HEK293 (cell line): ENCODE results near the gene ZC3H7B.
A peak's percentile ranks its signal among the peaks of the same experiment; 100 is the strongest.

Experiments used
- CTCF ChIA-PET: fragments of 350-600 bp; formaldehyde crosslinking; extraction: SDS; loops from one replicate; lab custom pipeline; 2021; ENCODE audit warnings: antibody characterized with exemption; lab: Yijun Ruan, JAX
- POLR2A ChIA-PET: fragments of 300-600 bp; formaldehyde crosslinking; extraction: SDS; loops from one replicate; lab custom pipeline; 2020; ENCODE audit warnings: antibody characterized with exemption, inconsistent platforms; lab: Yijun Ruan, JAX
- H3K27ac ChIP-seq: fragments of 200-500 bp; sonication (Bioruptor generic); 2 replicates; pipeline ENCODE4 v1.5.1; 2014; ENCODE audit warnings: low read depth, low read length, control low read depth, inconsistent platforms; ENCODE audit errors: extremely low read depth
- H3K36me3 ChIP-seq, 2 experiments: fragments of 200-500 bp in 1 of 2; sonication (Bioruptor generic) in 1 of 2; 1 replicate in 1 of 2; 2 replicates in 1 of 2; pipeline ENCODE4 v1.5.1; 2014 to 2017; ENCODE audit warnings: inconsistent platforms in 2 of 2, low read length in 2 of 2; ENCODE audit not compliant: control insufficient read depth in 2 of 2, insufficient read depth in 1 of 2
- H3K4me1 ChIP-seq: fragments of 200-500 bp; sonication (Bioruptor generic); 2 replicates; pipeline ENCODE4 v1.5.1; 2014; ENCODE audit warnings: mild to moderate bottlenecking, low read length, inconsistent platforms; ENCODE audit not compliant: control insufficient read depth, insufficient read depth
- H3K4me3 ChIP-seq: 2 replicates; pipeline ENCODE4 v1.5.1; 2011; ENCODE audit warnings: low read depth, mild to moderate bottlenecking, control low read depth, low read length, moderate library complexity
- H3K9me3 ChIP-seq: fragments of 200-500 bp; sonication (Bioruptor generic); 2 replicates; pipeline ENCODE4 v1.5.1; 2014; ENCODE audit warnings: low read depth, low read length, inconsistent platforms; ENCODE audit not compliant: control insufficient read depth, insufficient read depth
- HOXD13 ChIP-seq: sonication (generic); formaldehyde crosslinking; IDR thresholded peaks from 2 replicates; pipeline ENCODE4 v1.8.0; 2022; ENCODE audit warnings: missing genetic modification reagents, borderline replicate concordance
- IKZF3 ChIP-seq: fragments of 450-650 bp; IDR thresholded peaks from 2 replicates; pipeline ENCODE4 v1.5.0; 2018; ENCODE audit warnings: missing biosample characterization, mild to moderate bottlenecking, missing genetic modification characterization, moderate library complexity
- OVOL3 ChIP-seq: fragments of 450-650 bp; formaldehyde crosslinking; IDR thresholded peaks from 2 replicates; pipeline ENCODE4 v1.5.1; 2016; ENCODE audit warnings: missing biosample characterization, missing genetic modification characterization
- SP2 ChIP-seq: fragments of 450-650 bp; formaldehyde crosslinking; IDR thresholded peaks from 2 replicates; pipeline ENCODE4 v1.5.1; 2016; ENCODE audit warnings: missing biosample characterization, missing genetic modification characterization
- YY1 ChIP-seq: fragments of 450-650 bp; formaldehyde crosslinking; IDR thresholded peaks from 2 replicates; pipeline ENCODE4 v1.5.1; 2018; ENCODE audit warnings: missing biosample characterization, missing genetic modification characterization
- YY2 ChIP-seq: fragments of 450-650 bp; formaldehyde crosslinking; IDR thresholded peaks from 2 replicates; pipeline ENCODE4 v1.5.1; 2016; ENCODE audit warnings: missing biosample characterization, missing genetic modification characterization
- ZBTB11 ChIP-seq: fragments of 450-650 bp; formaldehyde crosslinking; conservative IDR thresholded peaks from 2 replicates; pipeline ENCODE4 v1.5.1; 2016; ENCODE audit warnings: low read depth, missing biosample characterization, missing genetic modification characterization
- ZBTB17 ChIP-seq: fragments of 450-650 bp; formaldehyde crosslinking; IDR thresholded peaks from 2 replicates; pipeline ENCODE4 v1.5.1; 2016; ENCODE audit warnings: missing biosample characterization, missing genetic modification characterization
- ZBTB20 ChIP-seq: fragments of 450-650 bp; formaldehyde crosslinking; IDR thresholded peaks from 2 replicates; pipeline ENCODE4 v1.5.1; 2016; ENCODE audit warnings: missing biosample characterization, missing genetic modification characterization
- ZBTB48 ChIP-seq: fragments of 450-650 bp; formaldehyde crosslinking; IDR thresholded peaks from 2 replicates; pipeline ENCODE4 v1.5.1; 2016; ENCODE audit warnings: missing biosample characterization, missing genetic modification characterization
- ZNF175 ChIP-seq: fragments of 450-650 bp; formaldehyde crosslinking; IDR thresholded peaks from 2 replicates; pipeline ENCODE4 v1.5.1; 2016; ENCODE audit warnings: missing biosample characterization, missing genetic modification characterization
- ZNF223 ChIP-seq: fragments of 450-650 bp; formaldehyde crosslinking; IDR thresholded peaks from 2 replicates; pipeline ENCODE4 v1.5.1; 2016; ENCODE audit warnings: missing biosample characterization, missing genetic modification characterization
- ZNF335 ChIP-seq: fragments of 450-650 bp; formaldehyde crosslinking; conservative IDR thresholded peaks from 2 replicates; pipeline ENCODE4 v1.5.1; 2016; ENCODE audit warnings: missing biosample characterization, missing genetic modification characterization
- ZNF341 ChIP-seq: fragments of 450-650 bp; formaldehyde crosslinking; IDR thresholded peaks from 2 replicates; pipeline ENCODE4; 2016; ENCODE audit warnings: low read depth, missing biosample characterization, missing genetic modification characterization
- ZNF366 ChIP-seq: fragments of 450-650 bp; formaldehyde crosslinking; conservative IDR thresholded peaks from 2 replicates; pipeline ENCODE4 v1.5.1; 2016; ENCODE audit warnings: missing biosample characterization, missing genetic modification characterization
- ZNF394 ChIP-seq: fragments of 450-650 bp; formaldehyde crosslinking; IDR thresholded peaks from 2 replicates; pipeline ENCODE4 v1.5.1; 2016; ENCODE audit warnings: missing biosample characterization, missing genetic modification characterization, mild to moderate bottlenecking, moderate library complexity, borderline replicate concordance
- ZNF473 ChIP-seq: fragments of 450-650 bp; formaldehyde crosslinking; IDR thresholded peaks from 2 replicates; pipeline ENCODE4 v1.5.1; 2017; ENCODE audit warnings: missing biosample characterization, missing genetic modification characterization
- ZNF600 ChIP-seq: fragments of 450-650 bp; formaldehyde crosslinking; IDR thresholded peaks from 2 replicates; pipeline ENCODE4 v1.5.1; 2016; ENCODE audit warnings: missing biosample characterization, missing genetic modification characterization
- ZNF629 ChIP-seq: fragments of 450-650 bp; formaldehyde crosslinking; IDR thresholded peaks from 2 replicates; pipeline ENCODE4 v1.5.1; 2017; ENCODE audit warnings: missing biosample characterization, missing genetic modification characterization
- ZNF768 ChIP-seq: fragments of 450-650 bp; formaldehyde crosslinking; IDR thresholded peaks from 2 replicates; pipeline ENCODE4 v1.5.1; 2018; ENCODE audit warnings: missing biosample characterization, mild to moderate bottlenecking, missing genetic modification characterization
- ZNF830 ChIP-seq: fragments of 450-650 bp; IDR thresholded peaks from 2 replicates; pipeline ENCODE4 v1.5.0; 2018; ENCODE audit warnings: missing biosample characterization, missing genetic modification characterization, low read depth, mild to moderate bottlenecking, moderate library complexity
- TF ChIP-seq, protein P1 (sequence below): fragments of 450-650 bp; formaldehyde crosslinking; IDR thresholded peaks from 2 replicates; pipeline ENCODE4 v1.5.1; 2016; ENCODE audit warnings: missing biosample characterization, missing genetic modification characterization
- TF ChIP-seq, protein P2 (sequence below): fragments of 450-650 bp; formaldehyde crosslinking; IDR thresholded peaks from 2 replicates; pipeline ENCODE4 v1.5.1; 2017; ENCODE audit warnings: missing biosample characterization, missing genetic modification characterization
- TF ChIP-seq, protein P3 (sequence below): fragments of 450-650 bp; formaldehyde crosslinking; IDR thresholded peaks from 2 replicates; pipeline ENCODE4 v1.5.1; 2016; ENCODE audit warnings: missing biosample characterization, missing genetic modification characterization
- TF ChIP-seq, protein P4 (sequence below): fragments of 450-650 bp; formaldehyde crosslinking; IDR thresholded peaks from 2 replicates; pipeline ENCODE4 v1.5.1; 2017; ENCODE audit warnings: missing biosample characterization, missing genetic modification characterization

The ZC3H7B gene

GRCh38 chr22:41286639-41287091 is 14.7 kb upstream of the ZC3H7B start (continued):
- TF ChIP-seq ZBTB11 (tag by site-specific recombination) = no peak
- peak; percentile 67; the same call in 1 of the 2 replicates for TF ChIP-seq ZBTB17
- TF ChIP-seq ZBTB20 (tag by site-specific recombination) = peak; percentile 6; the same call in 1 of the 2 replicates
- TF ChIP-seq YY1 (tag by site-specific recombination) = no peak
- TF ChIP-seq ZNF394 (tag by site-specific recombination) = no peak; the same call in 1 of the 2 replicates
- TF ChIP-seq ZBTB48 (tag by site-specific recombination) = no peak
- TF ChIP-seq, all 188 proteins: peak for 12

DNA sequence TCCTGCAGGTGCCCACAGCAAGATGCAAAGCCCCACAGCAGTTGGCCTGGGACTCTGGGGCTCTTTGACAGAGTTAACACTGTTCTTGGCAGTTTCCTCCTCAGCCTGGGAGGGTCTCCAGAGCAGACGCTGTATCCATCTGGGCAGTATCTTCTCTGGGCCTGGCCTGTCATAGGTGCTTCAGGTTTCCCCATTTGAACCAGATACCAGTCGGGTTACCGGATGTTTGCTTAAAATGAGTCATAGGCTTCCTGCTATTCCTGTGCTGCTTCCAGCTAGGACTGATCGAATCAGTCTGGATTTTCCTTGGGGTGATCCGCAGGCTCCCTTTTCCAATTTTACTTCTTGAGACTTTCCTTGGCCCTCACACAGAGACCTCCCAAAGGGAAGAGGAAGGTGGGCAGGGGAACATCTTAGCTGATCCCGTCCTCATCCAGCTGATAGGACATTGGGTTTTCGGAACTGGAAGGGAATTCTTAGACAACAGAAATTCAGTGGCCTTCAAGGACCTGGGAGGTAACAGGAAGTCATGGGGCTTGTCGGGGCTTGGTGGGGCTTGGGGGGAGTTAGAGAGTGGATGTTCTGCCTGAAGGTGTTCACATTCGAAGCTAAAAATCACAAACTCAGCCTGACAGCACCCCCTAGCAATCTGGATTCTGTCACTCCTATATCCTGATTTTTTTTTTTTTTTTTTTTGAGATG is 12.9 kb upstream of the ZC3H7B start:
- H3K27ac ChIP-seq = peak overlapping the region; percentile 67
- peak overlapping the region; percentile 20 for H3K4me3 ChIP-seq
- peaks cover 9% of the 10 kb centered on the region for H3K4me1 ChIP-seq
- CTCF ChIA-PET = interaction anchor here (0.6 to 1.4 kb wide), 2 partner anchors 13 to 22 kb away, joined by 3 to 8 read pairs; partner anchors contain the start of gene ZC3H7B
- POLR2A ChIA-PET = interaction anchor here (0.6 to 2.7 kb wide), 12 partner anchors 9 to 448 kb away, joined by 3 to 18 read pairs (median 5); partner anchors contain the start of genes ACO2, PHF5A, PMM1 and ZC3H7B
- no peaks in the 10 kb centered on the region for H3K9me3 ChIP-seq
- peaks cover 13 to 16% of the 10 kb centered on the region in 2 experiments for H3K36me3 ChIP-seq
- TF ChIP-seq ZNF830 (tag by site-specific recombination) (no peak), ZNF175 (no peak), OVOL3 (tag by site-specific recombination) (no peak), ZBTB17 (peak; percentile 93), HOXD13 (CRISPR knock-in tag) (no peak), ZBTB48 (tag by site-specific recombination) (no peak), ZNF768 (tag by site-specific recombination) (no peak), SP2 (tag by site-specific recombination) (peak; percentile 56), ZNF600 (tag by site-specific recombination) (peak; percentile 73), ZNF341 (peak; percentile 19; the same call in 1 of the 2 replicates), YY2 (tag by site-specific recombination) (no peak), ZNF366 (tag by site-specific recombination) (peak; percentile 80), ZNF473 (no peak), ZNF629 (tag by site-specific recombination) (peak; percentile 54; the same call in 1 of the 2 replicates), ZNF223 (no peak), IKZF3 (tag by site-specific recombination) (peak; percentile 85), ZNF335 (tag by site-specific recombination) (peak; percentile 92)
- TF ChIP-seq, protein P1, sequence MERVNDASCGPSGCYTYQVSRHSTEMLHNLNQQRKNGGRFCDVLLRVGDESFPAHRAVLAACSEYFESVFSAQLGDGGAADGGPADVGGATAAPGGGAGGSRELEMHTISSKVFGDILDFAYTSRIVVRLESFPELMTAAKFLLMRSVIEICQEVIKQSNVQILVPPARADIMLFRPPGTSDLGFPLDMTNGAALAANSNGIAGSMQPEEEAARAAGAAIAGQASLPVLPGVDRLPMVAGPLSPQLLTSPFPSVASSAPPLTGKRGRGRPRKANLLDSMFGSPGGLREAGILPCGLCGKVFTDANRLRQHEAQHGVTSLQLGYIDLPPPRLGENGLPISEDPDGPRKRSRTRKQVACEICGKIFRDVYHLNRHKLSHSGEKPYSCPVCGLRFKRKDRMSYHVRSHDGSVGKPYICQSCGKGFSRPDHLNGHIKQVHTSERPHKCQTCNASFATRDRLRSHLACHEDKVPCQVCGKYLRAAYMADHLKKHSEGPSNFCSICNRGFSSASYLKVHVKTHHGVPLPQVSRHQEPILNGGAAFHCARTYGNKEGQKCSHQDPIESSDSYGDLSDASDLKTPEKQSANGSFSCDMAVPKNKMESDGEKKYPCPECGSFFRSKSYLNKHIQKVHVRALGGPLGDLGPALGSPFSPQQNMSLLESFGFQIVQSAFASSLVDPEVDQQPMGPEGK = peak; percentile 29; the same call in 1 of the 2 replicates
- TF ChIP-seq, protein P2, sequence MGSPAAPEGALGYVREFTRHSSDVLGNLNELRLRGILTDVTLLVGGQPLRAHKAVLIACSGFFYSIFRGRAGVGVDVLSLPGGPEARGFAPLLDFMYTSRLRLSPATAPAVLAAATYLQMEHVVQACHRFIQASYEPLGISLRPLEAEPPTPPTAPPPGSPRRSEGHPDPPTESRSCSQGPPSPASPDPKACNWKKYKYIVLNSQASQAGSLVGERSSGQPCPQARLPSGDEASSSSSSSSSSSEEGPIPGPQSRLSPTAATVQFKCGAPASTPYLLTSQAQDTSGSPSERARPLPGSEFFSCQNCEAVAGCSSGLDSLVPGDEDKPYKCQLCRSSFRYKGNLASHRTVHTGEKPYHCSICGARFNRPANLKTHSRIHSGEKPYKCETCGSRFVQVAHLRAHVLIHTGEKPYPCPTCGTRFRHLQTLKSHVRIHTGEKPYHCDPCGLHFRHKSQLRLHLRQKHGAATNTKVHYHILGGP (tag by site-specific recombination) = peak; percentile 59; the same call in 1 of the 2 replicates
- TF ChIP-seq, protein P3, sequence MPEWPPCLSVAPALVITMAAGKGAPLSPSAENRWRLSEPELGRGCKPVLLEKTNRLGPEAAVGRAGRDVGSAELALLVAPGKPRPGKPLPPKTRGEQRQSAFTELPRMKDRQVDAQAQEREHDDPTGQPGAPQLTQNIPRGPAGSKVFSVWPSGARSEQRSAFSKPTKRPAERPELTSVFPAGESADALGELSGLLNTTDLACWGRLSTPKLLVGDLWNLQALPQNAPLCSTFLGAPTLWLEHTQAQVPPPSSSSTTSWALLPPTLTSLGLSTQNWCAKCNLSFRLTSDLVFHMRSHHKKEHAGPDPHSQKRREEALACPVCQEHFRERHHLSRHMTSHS (tag by site-specific recombination) = no peak
- TF ChIP-seq, protein P4, sequence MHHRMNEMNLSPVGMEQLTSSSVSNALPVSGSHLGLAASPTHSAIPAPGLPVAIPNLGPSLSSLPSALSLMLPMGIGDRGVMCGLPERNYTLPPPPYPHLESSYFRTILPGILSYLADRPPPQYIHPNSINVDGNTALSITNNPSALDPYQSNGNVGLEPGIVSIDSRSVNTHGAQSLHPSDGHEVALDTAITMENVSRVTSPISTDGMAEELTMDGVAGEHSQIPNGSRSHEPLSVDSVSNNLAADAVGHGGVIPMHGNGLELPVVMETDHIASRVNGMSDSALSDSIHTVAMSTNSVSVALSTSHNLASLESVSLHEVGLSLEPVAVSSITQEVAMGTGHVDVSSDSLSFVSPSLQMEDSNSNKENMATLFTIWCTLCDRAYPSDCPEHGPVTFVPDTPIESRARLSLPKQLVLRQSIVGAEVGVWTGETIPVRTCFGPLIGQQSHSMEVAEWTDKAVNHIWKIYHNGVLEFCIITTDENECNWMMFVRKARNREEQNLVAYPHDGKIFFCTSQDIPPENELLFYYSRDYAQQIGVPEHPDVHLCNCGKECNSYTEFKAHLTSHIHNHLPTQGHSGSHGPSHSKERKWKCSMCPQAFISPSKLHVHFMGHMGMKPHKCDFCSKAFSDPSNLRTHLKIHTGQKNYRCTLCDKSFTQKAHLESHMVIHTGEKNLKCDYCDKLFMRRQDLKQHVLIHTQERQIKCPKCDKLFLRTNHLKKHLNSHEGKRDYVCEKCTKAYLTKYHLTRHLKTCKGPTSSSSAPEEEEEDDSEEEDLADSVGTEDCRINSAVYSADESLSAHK (tag by site-specific recombination) = 0 out of 2 replicates have a peak, but pooled peaks have one; percentile 23
